Muscle layer of colon (tissue), 2 donors: ENCODE measurements around the gene DRG2.
A peak's percentile ranks its signal among the peaks of the same experiment; 100 is the strongest.

Experiments used
- H3K27ac ChIP-seq: one replicate; pipeline ENCODE4 v1.7.0; 2013; ENCODE audit warnings: low read depth, mild to moderate bottlenecking, low read length, moderate library complexity
- H3K27me3 ChIP-seq, 2 donors: one replicate each; pipeline ENCODE4 v1.7.0; 2013; ENCODE audit warnings: low read length in 2 of 2, mild to moderate bottlenecking in 2 of 2; ENCODE audit not compliant: insufficient read depth in 2 of 2, control insufficient read depth in 1 of 2
- H3K36me3 ChIP-seq: one replicate; pipeline ENCODE4 v1.7.0; 2013; ENCODE audit warnings: mild to moderate bottlenecking, low read length; ENCODE audit not compliant: insufficient read depth
- H3K4me1 ChIP-seq: one replicate; pipeline ENCODE4 v1.7.0; 2013; ENCODE audit warnings: mild to moderate bottlenecking, low read length; ENCODE audit not compliant: insufficient read depth
- H3K4me3 ChIP-seq, 2 donors: one replicate each; pipeline ENCODE4 v1.7.0; 2013; ENCODE audit warnings: low read length in 2 of 2, low read depth in 1 of 2, mild to moderate bottlenecking in 1 of 2, moderate library complexity in 1 of 2
- H3K9ac ChIP-seq: one replicate; pipeline ENCODE4 v1.7.0; 2013; ENCODE audit warnings: low read length
- H3K9me3 ChIP-seq: one replicate; pipeline ENCODE4 v1.7.0; 2013; ENCODE audit warnings: mild to moderate bottlenecking, low read length
- donor health status: abdominal sarcoma.
- donor health status: Adenocarcinoma of cecum.

Gene DRG2

GRCh38 chr17:18045691-18046350, 41.9 kb upstream of the DRG2 start:
- H3K27ac ChIP-seq = no peak overlapping the region
- peaks cover 7% of the 10 kb centered on the region for H3K4me1 ChIP-seq
- peaks cover 15% of the 10 kb centered on the region for H3K36me3 ChIP-seq
- H3K4me3 ChIP-seq = no peak overlapping the region
- H3K27me3 ChIP-seq = no peaks in the 10 kb centered on the region
- no peak overlapping the region for H3K9ac ChIP-seq
- no peaks in the 10 kb centered on the region for H3K9me3 ChIP-seq

DNA sequence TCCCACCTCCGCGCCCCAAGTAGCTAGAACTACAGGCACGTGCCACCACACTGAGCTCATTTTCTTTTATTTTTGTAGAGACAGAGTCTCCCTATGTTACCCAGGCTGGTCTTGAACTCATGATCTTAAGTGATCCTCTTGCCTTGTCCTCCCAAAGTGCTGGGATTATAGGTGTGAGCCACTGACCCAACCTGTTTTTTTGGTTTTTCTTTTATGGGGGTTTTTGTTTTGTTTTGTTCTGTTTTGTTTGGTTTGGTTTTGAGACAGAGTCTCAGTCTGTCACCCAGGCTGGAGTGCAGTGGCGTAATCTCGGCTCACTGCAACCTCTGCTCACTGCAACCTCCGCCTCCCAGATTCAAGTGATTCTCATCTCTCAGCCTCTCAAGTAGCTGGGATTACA, 32.2 kb upstream of the DRG2 start:
- Histone ChIP-seq H3K27ac (no peak overlapping the region), H3K4me3 (no peak overlapping the region), H3K9ac (no peak overlapping the region), H3K4me1 (no peaks in the 10 kb centered on the region), H3K27me3 (no peaks in the 10 kb centered on the region), H3K9me3 (no peaks in the 10 kb centered on the region), H3K36me3 (peaks cover 36% of the 10 kb centered on the region)

DNA sequence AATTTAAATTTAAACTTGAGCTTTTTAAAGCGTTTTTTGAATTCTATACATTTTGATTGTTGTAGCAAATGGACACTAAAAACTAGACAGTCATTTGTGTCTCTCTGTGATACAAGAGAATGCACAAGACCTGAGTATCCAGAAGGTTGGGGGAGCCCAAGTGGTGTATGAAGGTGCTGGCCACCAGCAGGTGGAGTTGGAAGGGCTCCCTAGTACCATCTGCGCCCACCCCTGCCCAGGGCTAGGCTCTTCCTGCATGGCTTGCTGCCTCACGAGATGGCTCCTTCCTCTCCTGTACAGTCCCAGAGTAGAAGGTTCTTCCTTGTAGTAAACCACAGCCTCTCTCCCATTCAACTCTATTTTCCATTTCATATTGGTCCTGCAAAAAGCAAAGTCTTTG, 31.5 kb upstream of the DRG2 start:
- Histone ChIP-seq H3K27ac (no peak overlapping the region), H3K9me3 (no peaks in the 10 kb centered on the region), H3K9ac (no peak overlapping the region), H3K27me3 (no peaks in the 10 kb centered on the region), H3K4me3 (no peak overlapping the region), H3K4me1 (no peaks in the 10 kb centered on the region), H3K36me3 (peaks cover 40% of the 10 kb centered on the region)

DNA sequence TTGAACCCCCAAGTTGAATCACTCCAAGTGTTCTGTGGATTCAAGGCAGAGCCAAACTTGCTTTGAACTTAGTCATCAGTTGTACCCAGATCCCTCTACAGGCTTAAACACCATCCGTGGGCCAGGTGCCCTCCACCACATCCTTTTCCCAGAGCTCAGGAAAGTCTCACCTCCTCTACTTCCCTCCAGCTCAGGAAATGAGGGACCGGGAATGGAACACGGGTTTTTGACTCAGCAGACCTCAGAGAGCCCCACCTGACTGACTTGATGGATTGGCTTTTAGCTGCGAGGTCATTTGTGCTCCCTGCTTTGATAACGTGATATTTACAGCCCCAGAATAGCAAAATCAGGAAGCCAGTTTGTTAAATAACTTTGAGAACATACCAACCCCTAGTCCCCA, 28.5 kb upstream of the DRG2 start:
- peaks cover 57% of the 10 kb centered on the region for H3K36me3 ChIP-seq
- no peaks in the 10 kb centered on the region for H3K27me3 ChIP-seq
- no peak overlapping the region for H3K4me3 ChIP-seq
- H3K9ac ChIP-seq = no peak overlapping the region
- H3K9me3 ChIP-seq = no peaks in the 10 kb centered on the region
- no peaks in the 10 kb centered on the region for H3K4me1 ChIP-seq
- no peak overlapping the region for H3K27ac ChIP-seq

DNA sequence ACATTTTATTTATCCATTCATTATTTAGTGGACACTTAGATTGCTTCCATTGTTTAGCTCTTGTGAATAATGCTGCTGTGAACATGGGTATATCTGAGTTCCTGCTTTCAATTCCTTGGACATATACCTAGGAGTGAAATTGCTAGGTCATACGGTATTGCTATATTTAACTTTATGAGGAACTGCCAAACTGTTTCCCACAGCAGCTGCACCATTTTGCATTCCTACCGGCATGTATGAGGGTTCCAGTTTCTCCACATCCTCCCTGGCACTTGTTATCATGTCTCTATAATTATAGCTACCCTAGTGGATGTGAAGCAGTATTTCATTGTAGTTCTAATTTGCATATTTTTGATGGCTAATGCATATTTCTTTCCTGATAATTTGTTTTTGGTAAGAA, 23.7 kb upstream of the DRG2 start:
- peaks cover 52% of the 10 kb centered on the region for H3K36me3 ChIP-seq

DNA sequence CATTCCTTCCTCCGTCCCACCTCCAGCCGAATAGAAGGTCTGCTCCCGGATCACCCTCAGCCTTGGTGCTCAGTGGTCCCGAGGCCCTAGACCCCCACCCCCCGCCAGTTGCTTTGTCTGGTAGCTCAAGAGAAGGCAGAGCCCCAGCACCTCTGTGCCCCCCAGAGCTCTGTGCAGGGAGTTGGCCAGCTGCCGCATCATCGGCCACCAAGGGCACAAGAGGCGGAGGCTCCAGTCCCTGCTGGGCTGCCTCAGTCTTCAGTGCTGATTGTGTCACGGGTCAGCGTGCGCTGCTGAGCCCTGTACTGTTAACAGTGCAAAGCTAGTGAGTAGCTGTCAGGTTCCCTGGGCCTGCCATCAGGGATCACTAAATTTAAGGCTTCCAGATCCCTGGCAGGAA, 22.2 kb upstream of the DRG2 start:
- H3K4me3 ChIP-seq = no peak overlapping the region
- no peaks in the 10 kb centered on the region for H3K9me3 ChIP-seq
- H3K4me1 ChIP-seq = no peaks in the 10 kb centered on the region
- no peak overlapping the region for H3K27ac ChIP-seq
- H3K36me3 ChIP-seq = peaks cover 45% of the 10 kb centered on the region
- H3K9ac ChIP-seq = no peak overlapping the region
- H3K27me3 ChIP-seq = no peaks in the 10 kb centered on the region

More for the DNA sequence above, 23.7 kb upstream of the DRG2 start:
- no peak overlapping the region for H3K27ac ChIP-seq
- H3K9me3 ChIP-seq = no peaks in the 10 kb centered on the region
- H3K27me3 ChIP-seq = no peaks in the 10 kb centered on the region
- H3K9ac ChIP-seq = no peak overlapping the region
- no peak overlapping the region for H3K4me3 ChIP-seq
- no peaks in the 10 kb centered on the region for H3K4me1 ChIP-seq

- Histone ChIP-seq H3K27ac (no peak overlapping the region), H3K36me3 (peaks cover 35% of the 10 kb centered on the region), H3K9me3 (no peaks in the 10 kb centered on the region), H3K9ac (no peak overlapping the region), H3K27me3 (no peaks in the 10 kb centered on the region), H3K4me3 (no peak overlapping the region), H3K4me1 (no peaks in the 10 kb centered on the region)
Observed at GRCh38 chr17:18066866-18067265, 20.9 kb upstream of the DRG2 start.

DNA sequence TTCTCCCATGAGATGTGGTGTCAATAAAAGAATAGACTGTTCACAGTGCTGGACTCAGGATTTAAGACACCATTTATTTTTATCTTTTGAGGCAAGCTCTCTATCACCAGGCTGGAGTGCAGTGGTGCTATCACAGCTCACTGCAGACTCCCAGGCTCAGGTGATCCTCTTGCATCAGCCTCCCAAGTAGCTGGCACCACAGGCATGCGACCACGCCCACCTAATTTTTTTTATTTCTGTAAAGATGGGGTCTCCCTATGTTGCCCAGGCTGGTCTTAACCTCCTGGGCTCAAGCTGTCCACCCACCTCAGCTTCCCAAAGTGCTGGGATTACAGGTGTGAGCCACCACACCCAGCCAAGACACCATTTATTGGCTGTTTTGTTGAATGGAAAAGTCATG, 18.6 kb upstream of the DRG2 start:
- Histone ChIP-seq H3K27me3 (no peaks in the 10 kb centered on the region), H3K4me1 (no peaks in the 10 kb centered on the region), H3K36me3 (peaks cover 20% of the 10 kb centered on the region), H3K27ac (no peak overlapping the region), H3K9me3 (no peaks in the 10 kb centered on the region), H3K9ac (no peak overlapping the region), H3K4me3 (no peak overlapping the region)

DNA sequence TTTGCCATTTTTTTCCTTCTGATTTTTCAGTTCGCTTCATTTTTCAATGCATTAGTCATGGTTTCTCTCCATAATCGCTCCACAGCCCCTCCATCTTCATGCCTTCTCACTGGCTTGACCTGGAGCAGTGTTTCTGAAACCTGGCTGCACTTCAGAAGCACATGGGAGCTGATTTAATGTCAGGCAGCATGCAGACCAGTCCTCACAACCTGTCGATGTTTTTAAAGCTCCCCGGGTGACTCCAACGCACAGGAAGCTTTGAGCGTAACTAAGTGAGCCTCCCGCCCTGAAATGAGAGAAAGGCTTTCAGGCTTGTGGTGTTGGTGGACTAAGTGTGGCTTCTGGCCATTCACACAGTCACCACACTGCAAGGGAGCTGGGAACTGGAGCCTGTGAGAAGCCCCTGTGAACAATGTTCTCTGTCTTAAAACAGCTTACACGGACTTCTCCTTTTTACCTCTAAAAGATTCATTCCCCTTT, 16.8 kb upstream of the DRG2 start:
- H3K36me3 ChIP-seq = peaks cover 6% of the 10 kb centered on the region

DNA sequence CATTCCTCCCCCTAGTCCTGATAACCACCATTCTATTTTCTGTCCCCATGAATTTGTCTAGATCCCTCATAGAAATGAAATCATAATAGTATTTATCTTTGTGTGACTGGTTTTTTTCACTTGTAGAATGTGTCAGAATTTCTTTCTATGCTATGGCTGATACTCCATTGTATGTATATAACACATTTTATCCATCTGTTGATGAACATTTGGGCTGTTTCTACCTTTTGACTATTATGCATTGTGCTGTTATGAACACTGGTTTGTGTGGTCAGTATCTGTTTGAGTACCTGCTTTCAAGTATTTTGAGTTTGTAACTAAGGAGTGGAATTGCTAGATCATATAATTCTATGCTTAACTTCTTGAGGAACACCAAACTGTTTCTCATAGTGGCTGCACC, 16.0 kb upstream of the DRG2 start:
- H3K27me3 ChIP-seq = peaks cover 0 to 4% of the 10 kb centered on the region in 2 donors
- H3K9ac ChIP-seq = no peak overlapping the region
- no peak overlapping the region for H3K27ac ChIP-seq
- H3K4me1 ChIP-seq = no peaks in the 10 kb centered on the region
- H3K4me3 ChIP-seq = no peak overlapping the region
- no peaks in the 10 kb centered on the region for H3K9me3 ChIP-seq
- no peaks in the 10 kb centered on the region for H3K36me3 ChIP-seq

More for the DNA sequence above, 16.8 kb upstream of the DRG2 start:
- Histone ChIP-seq H3K4me1 (no peaks in the 10 kb centered on the region), H3K9me3 (no peaks in the 10 kb centered on the region), H3K4me3 (peak overlapping the region in 1 of 2 donors; percentile 27), H3K27me3 (peaks cover 0 to 4% of the 10 kb centered on the region in 2 donors), H3K27ac (no peak overlapping the region), H3K9ac (no peak overlapping the region)

DNA sequence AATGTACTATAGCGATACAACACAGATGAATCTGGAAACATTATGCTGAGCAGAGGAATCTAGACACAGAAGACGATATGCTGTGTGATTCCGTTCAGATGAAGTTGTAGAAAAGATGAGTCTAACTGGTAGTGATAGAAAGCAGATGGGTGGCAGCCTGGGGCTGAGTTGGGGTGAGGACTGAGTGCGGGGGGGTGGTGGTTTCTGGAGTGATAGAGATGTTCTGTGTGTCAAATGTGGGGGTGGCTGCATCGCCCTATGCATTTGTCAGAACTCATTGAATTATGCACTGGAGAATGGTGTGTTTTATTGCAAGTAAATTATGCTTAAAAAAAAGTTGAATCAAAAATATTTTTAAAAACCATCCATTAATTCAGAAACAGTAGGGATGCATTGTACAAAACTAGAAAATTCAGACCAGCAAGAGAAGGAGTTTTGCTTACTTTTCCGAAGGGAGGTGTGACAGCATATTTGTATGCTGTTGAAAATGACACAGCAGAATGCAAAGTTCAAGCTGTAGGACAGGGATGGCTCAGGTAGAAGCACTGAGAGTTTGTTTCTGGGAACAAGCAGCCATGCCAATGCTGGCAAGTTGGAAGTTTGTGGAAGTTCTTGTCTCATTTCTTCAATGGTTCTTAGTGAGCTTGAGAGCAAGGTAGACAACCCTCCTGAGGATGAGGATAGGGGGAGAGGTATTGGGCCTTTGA, 13.0 kb upstream of the DRG2 start:
- Histone ChIP-seq H3K4me1 (no peaks in the 10 kb centered on the region), H3K27ac (no peak overlapping the region), H3K9ac (no peak overlapping the region), H3K36me3 (no peaks in the 10 kb centered on the region), H3K27me3 (peaks cover 0 to 4% of the 10 kb centered on the region in 2 donors), H3K4me3 (no peak overlapping the region), H3K9me3 (no peaks in the 10 kb centered on the region)

- Histone ChIP-seq H3K9me3 (no peaks in the 10 kb centered on the region), H3K36me3 (no peaks in the 10 kb centered on the region), H3K4me3 (no peak overlapping the region), H3K27me3 (peaks cover 0 to 4% of the 10 kb centered on the region in 2 donors), H3K27ac (no peak overlapping the region), H3K4me1 (no peaks in the 10 kb centered on the region), H3K9ac (no peak overlapping the region)
Observed at GRCh38 chr17:18076936-18077335, 10.8 kb upstream of the DRG2 start.
